ENCODE measurements around the gene NRDE2.

Gene NRDE2

DNA sequence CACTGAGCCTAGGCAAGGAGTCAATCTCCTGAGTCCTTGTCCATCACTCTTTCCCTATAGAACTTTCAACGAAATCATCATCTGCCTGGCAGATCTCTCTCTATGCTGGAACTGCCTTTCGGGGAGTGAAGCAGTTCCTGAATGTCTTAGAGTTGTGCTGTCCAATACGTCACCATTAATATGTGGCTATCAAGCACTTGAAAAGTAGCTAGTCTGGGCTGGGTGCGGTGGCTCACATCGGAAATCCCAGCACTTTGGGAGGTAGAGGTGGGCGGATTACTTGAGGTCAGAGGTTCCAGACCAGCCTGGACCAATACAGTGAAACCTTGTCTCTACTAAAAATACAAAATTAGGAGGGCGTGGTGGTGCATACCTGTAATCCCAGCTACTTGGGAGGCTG lies 35.1 kb downstream of the NRDE2 start:
- no peak for DNase-seq (ENCODE audit: low spot score)

- DNase-seq (ENCODE audit: low spot score) = no peak
These were observed 35.7 kb downstream of the NRDE2 start for GRCh38 chr14:90295870-90296516.

DNA sequence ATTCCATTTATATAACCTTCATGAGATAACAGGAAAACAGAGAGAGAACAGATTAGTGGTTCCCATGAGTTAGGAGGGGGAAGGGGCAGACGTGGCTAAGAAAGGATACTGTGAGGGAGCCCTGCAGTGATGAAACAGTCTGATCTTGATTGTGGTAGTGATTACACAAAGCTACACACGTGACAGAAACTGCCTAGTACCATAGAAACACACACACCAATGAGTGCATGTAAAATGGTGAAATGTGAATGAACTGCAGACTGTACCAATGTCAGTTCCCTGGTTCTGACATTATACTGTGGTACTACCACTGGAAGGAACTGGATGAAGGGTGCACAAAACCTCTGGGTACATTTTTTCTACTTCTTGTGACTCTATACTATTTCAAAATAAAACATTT lies 36.9 kb downstream of the NRDE2 start:
- no peak for DNase-seq (ENCODE audit: low spot score)

GRCh38 chr14:90293766-90294730 lies 37.7 kb downstream of the NRDE2 start:
- no peak for DNase-seq (ENCODE audit: low spot score)

DNA sequence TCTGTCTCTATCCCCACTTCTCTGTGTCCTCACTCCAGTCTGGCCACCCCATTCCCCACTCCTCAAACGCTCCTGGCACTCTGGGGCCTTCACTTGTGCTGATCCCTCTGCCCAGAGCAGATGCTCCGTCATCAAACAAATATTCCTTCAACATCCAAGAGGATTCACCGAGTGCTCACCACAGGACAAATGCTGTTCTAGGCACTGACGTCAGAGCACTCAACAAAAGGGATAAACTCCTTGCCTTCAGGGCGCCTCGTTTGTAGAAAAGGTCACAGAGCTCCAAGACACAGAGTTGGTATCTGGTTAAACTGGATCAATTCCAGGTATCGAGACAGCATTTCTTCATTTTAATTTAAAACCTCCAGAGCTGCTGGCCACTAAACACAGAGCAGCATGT lies 40.0 kb downstream of the NRDE2 start:
- no peak for DNase-seq (ENCODE audit: low spot score)

DNA sequence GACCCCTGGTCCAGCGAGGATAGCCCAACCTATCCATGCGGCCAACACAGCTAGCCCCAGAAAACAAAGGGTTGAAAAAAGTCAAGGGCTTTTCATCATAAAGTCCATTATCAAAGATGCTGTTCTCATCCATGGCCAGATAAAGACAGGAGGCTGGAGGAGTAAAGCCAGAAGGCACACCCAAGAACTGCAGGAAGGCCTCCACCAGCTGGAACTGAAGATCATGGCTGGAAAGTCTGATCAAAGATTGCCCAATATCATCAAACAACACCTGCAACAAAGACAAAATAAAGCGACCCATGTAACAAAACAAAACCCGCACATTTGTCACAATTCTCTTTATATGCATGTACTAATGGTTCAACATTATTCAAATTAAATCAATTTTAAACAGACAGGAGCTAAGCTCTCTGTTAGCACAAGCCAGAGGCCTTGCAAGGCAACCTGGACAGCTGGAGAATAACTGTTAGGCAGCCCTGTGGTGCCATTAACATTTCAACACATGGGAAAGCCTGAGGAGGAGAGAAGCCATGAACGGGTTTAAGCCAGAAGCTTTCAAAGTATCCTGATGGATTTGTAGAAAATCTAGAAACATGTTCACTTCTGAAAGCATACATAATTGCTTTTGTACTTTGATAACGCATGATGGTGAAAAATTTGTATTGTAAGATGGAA lies 41.3 kb downstream of the NRDE2 start:
- no peak for DNase-seq (ENCODE audit: low spot score)

DNA sequence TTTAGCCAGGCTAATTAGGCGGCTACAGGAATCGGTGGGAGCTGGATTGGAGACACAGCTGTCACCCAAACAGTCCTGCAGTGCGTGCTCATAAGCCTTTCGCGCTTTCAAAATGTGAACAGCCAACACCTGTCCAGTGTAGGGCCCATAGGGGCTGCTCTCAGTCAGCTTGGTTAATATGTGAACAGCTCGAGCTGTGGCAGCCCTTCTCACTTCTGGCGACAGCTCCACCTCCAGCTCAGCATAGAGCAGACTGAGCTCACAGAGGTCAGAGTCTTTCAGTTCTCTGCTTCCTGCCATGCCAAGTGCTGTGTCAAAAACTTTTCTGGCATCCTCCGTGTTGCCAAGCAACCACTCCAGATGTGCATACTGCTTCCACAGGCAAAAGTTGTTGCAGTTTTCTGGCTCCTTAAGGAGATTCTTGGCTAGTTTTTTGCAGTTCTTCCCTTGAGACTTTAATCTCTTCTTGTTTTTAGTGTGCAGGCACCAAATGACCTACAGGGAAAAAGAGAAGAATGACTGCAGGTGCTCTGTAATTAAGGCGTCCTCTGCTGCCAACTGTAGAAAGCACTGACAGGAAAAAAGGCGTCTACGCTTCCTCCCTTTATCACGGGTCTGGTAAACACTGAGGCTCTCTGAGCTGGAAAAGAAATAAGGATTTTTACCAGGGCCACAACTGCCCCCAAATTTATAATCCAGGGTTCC lies 42.9 kb downstream of the NRDE2 start:
- no peak for DNase-seq (ENCODE audit: low spot score)

DNA sequence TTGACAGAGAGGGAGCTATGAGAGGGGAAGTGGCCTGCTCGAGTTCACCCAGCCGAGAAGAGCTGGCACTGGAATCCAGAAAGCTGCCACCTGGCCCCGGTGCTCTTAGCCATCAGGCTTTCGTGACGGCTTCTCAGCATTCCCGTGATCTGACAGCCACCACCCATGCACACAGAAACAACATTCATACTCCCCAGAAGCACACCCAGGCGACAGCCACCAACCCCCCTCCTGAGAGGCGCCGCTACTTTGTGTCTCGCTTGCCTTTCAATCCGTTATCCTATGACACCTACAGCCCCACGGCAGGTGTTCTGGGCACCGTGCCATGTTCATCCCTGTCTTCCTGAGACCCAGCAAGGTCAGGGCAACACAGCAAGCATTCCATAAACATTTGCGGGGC lies 44.0 kb downstream of the NRDE2 start:
- DNase-seq (ENCODE audit: low spot score) = no peak

DNA sequence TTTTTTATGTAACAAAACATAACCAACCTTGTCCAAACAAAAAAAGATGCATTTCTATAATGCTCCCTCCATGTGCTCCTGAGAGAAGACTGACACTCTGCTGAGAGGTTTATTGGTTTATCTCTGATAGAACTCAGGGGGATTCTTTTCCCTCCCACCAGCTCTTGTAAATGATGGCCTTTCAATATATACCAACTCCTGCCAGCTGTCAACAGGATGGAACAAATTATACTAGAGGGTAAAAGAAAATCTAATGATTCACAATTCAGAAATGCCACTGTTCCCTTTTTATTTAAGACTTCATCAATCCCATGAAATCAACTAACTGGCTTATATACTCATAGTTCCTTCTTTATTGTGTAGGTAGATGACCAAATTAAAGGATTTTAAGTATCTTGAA lies 50.0 kb downstream of the NRDE2 start:
- DNase-seq (ENCODE audit: low spot score) = no peak

DNA sequence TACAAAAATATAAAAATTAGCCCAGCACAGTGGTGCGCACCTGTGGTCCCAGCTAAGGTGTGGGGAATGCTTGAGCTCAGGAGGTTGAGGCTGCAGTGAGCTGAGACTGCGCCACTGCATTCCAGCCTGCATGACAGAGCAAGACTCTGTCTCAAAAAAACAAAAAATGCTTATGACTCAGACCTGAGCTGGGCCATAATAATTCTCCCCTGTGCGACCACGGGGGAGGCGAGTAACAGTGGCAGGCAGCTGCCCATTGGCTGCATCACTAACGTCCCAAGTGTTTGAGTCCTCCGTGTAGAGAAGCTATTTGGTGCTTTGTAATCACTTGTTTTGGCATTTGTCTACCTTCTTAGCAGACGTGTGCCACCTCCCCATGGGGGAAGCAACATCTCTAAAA lies 50.5 kb downstream of the NRDE2 start:
- no peak for DNase-seq (ENCODE audit: low spot score)

DNA sequence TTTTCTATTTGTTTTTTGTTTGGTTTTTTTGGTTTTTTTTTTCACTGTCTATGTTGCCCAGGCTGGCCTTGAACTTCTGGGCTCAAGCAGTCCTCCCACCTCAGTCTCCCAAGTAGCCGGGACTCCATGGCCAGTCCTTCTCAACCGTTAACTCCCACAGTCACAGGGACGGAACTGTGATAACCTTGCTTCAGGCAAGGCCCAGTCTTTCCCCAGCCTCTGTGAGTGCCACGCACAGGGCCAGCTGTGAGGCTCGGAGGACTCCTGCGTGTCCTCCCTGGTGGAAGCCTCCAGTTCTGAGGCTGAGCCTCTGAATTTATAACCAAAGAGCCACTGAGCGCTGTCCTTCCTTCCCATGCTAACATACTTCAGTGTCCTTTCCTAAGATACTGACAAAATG lies 51.6 kb downstream of the NRDE2 start:
- no peak for DNase-seq (ENCODE audit: low spot score)

DNA sequence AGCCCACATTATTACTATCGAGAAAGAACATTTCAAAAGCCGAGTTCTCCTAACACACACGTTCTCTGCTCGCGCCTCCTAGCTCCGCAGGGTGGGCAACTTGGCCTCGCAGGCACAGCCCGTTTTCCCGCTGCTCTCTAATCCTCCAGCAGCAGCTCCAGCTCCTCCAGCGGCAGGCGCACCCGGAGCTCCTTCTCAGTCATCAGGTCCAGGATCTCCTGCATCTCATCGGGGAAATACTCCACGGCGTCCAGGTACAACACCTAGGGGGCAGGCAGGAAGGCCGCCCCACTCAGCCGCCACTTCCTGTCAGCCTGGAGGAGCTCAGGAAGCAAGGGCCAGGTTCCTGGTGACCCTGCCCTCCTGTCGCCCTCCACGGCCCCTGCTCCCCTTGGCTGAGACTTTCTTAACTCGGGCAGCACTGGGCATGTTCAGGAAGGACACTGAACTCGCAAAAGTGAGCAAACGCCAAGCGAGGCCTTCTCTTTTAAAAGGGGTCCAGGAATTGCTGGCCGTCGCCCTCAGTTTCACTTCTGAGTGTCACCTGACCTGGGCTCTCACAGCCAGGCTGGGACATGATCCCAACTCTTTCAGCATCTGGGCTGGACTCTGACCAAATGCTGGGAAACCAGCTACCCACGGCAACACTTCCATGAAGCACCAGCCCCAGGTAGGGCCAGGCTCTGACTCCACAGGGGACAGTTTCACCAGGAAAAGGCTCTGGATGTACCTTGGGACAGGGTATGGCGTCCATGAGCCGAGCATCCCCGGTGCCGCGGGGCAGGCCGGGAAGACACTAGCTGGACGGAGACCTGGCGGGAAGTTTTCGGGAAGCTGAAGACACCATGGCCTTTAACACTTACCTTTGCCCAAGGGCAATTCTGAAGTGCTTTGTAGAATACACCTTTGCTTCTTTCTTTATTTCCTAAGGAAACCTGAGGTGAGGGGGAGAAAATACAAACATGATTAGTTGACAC lies 53.3 kb downstream of the NRDE2 start:
- no peak for DNase-seq (ENCODE audit: low spot score)

DNA sequence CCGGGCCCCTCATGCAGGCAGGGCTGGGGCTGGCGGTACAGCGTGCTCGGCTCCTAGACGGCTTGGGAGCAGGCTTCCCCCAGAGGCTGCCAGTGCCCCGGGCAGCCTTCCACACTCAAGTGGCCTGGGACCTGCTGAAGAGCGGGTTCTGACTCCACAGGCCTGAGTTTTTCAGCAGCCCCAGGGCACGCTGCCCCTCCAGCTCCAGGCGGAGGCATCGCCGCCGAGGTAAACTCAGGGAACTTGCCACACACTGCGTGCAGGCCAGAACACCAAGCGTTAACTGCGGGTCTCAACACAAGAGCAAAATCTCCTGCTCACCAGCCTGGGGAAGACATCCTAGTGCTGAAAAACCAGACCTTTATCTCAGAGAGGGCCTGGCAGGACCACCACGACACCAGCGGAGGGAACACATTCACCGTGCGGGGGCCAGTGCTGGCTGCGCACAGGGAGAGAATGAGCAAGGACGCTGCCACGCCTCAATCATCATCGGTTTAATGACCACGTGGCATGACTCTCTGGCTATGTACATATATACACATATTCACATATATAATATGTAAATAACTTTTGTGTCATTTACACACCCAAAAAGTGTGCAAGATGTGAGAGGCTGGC lies 54.1 kb downstream of the NRDE2 start:
- no peak for DNase-seq (ENCODE audit: low spot score)

DNA sequence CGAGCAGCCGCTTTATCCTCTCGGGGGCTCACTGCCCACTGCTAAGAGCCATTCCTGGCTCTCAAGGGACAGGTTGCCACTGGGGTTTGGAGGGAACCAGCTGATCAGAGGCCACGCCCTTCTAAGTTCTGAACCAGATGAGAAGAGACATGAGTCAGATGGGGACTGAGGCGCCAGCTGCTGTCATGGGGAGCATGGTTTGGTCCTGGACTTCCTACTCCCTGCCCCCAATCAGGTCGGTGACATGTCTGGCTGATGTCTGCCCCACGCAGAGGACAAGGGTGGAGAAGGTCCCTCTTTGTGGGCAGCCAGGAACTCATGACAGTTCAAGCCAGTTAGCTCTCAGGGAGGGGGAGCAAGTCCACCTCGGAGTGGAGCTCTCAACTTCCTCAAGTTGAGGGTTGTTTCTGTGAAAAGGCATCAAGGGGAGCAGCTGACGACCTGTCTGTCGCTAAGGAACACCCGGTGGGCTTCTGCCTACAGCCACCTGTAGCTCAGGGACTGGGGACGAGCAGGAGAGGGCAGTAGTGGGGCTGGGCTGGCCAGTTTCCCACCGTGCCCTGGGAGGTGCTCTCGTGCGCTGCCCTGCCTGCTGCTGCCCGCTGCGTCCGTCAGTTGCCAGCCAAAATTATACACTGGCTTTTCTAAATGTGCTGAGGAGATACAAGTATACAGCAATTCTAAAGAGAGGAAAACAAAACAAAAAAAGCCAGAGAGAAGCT lies 54.9 kb downstream of the NRDE2 start:
- DNase-seq (ENCODE audit: low spot score) = no peak

DNA sequence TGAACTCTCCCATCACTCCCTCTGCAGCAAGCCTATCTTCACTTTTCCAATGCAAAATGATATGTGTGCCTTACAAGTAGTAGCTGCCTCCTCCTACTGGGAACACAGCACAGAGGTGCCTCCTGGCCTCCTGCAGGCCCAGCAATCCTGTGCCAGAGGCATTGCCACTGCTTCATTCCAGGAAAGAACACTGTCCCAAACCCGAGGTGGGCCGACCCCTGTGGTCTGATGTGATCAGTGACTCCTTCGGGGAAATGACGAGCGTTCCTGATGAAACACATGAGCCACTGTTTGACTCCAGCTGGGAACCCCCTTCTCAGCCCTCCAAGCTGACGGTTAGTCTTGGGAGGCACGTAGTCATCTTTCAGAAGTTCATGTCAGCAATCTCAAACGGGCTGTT lies 55.9 kb downstream of the NRDE2 start:
- DNase-seq (ENCODE audit: low spot score) = no peak

- DNase-seq (ENCODE audit: low spot score) = no peak
These were observed 56.3 kb downstream of the NRDE2 start for GRCh38 chr14:90275458-90275814.

- DNase-seq (ENCODE audit: low spot score) = no peak
These were observed 56.8 kb downstream of the NRDE2 start for GRCh38 chr14:90274808-90275457.

- peak; percentile 19 for DNase-seq (ENCODE audit: low spot score)
These were observed 57.7 kb downstream of the NRDE2 start for GRCh38 chr14:90274019-90274418.

- no peak for DNase-seq (ENCODE audit: low spot score)
These were observed 58.2 kb downstream of the NRDE2 start for GRCh38 chr14:90273532-90273931.

- DNase-seq (ENCODE audit: low spot score) = no peak
These were observed 59.2 kb downstream of the NRDE2 start for GRCh38 chr14:90272523-90272922.

Measured in HuH-7.5 (cell line).